ENCODE data around the gene ZNF613. TPM values are rescaled to one million over a fixed set of nuclear protein-coding genes. Genes with fewer than 3 reads are reported as not detected.
A peak's percentile ranks its signal among the peaks of the same experiment; 100 is the strongest.
"Not testable (repeated sequence)": the region's sequence is repeated elsewhere in the genome, so short reads cannot be mapped to it uniquely, and the experiment has no call there.

ZNF613 gene
- 5.5 TPM for polyA plus RNA-seq (ENCODE audit: insufficient read length)

- peak; percentile 89 for DNase-seq
These were observed at the start of gene ZNF613 for GRCh38 chr19:51926784-51927741. Gene ZNF613 (plus strand): TSS chr19:51927472. CDS start chr19:51936221, 8,749 bp downstream.

- DNase-seq, result no peak
These were observed 44.8 kb upstream of the ZNF613 start for GRCh38 chr19:51882518-51882917.

- no peak for DNase-seq
These were observed 42.6 kb upstream of the ZNF613 start for GRCh38 chr19:51884713-51885112.

GRCh38 chr19:51887522-51888498, 39.5 kb upstream of the ZNF613 start, which contains the start of gene ZNF577:
Gene ZNF577 (minus strand): TSS chr19:51887951. CDS start chr19:51880382, 7,569 bp downstream.
- peak; percentile 93 for DNase-seq

- no peak for DNase-seq
These were observed 37.3 kb upstream of the ZNF613 start for GRCh38 chr19:51889934-51890333.

- DNase-seq, result no peak
These were observed 36.0 kb upstream of the ZNF613 start for GRCh38 chr19:51891193-51891747.

GRCh38 chr19:51901860-51902259, 25.4 kb upstream of the ZNF613 start:
- DNase-seq, result no peak

- DNase-seq, result no peak
These were observed 24.1 kb upstream of the ZNF613 start for GRCh38 chr19:51903192-51903591.

GRCh38 chr19:51904331-51905165, 22.7 kb upstream of the ZNF613 start, which contains the start of gene ZNF649:
Gene ZNF649 (minus strand): TSS chr19:51905017. CDS start chr19:51900107, 4,910 bp downstream.
- DNase-seq, result peak; percentile 86

GRCh38 chr19:51905206-51905605, 22.1 kb upstream of the ZNF613 start:
- DNase-seq, result no peak

- DNase-seq, result not testable (repeated sequence)
These were observed 21.6 kb upstream of the ZNF613 start for GRCh38 chr19:51905639-51906038.

GRCh38 chr19:51906108-51906507, 21.2 kb upstream of the ZNF613 start:
- DNase-seq, result not testable (repeated sequence)

- DNase-seq, result not testable (repeated sequence)
These were observed 19.3 kb upstream of the ZNF613 start for GRCh38 chr19:51907981-51908380.

- no peak for DNase-seq
These were observed 11.9 kb upstream of the ZNF613 start for GRCh38 chr19:51915324-51915867.

GRCh38 chr19:51916167-51916566, 11.1 kb upstream of the ZNF613 start:
- DNase-seq, result no peak

GRCh38 chr19:51919606-51920005, 7.7 kb upstream of the ZNF613 start:
- no peak for DNase-seq

GRCh38 chr19:51921949-51922348, 5.3 kb upstream of the ZNF613 start:
- DNase-seq, result no peak

- no peak for DNase-seq
These were observed 867 bp upstream of the ZNF613 start for GRCh38 chr19:51926426-51926783.

GRCh38 chr19:51927859-51928258, 587 bp downstream of the ZNF613 start:
- no peak for DNase-seq

GRCh38 chr19:51931921-51932320, 4.6 kb downstream of the ZNF613 start:
- no peak for DNase-seq

GRCh38 chr19:51938936-51939335, 11.7 kb downstream of the ZNF613 start:
- no peak for DNase-seq

Measured in hindlimb muscle (tissue), 1 donor.